Camera-type eye (tissue), 1 donor: ENCODE measurements around the gene AUP1. TPM values are rescaled to one million over a fixed set of nuclear protein-coding genes. Genes with fewer than 3 reads are reported as not detected.

Experiments used
- total RNA-seq: library from RNA; depleted of rRNA; stranded (reverse); fragments of >200 nt; gene quantifications from one replicate; pipeline ENCODE4 v1.2.3, GENCODE V29; 2014

AUP1 gene
- total RNA-seq: 75.9 TPM

GRCh38 chr2:74529357-74530238 lies at the start of gene AUP1, which contains the start of gene HTRA2:
AUP1 (minus strand) TSS chr2:74529706; CDS start chr2:74529629, 77 bp downstream.
HTRA2 (plus strand) TSS chr2:74529933; CDS start chr2:74530007, 74 bp downstream.

GRCh38 chr2:74553892-74554819 lies 24.6 kb upstream of the AUP1 start, which contains the start of the genes DOK1 and LOXL3:
DOK1 (plus strand) TSS chr2:74554720; CDS start chr2:74554755, 35 bp downstream.
LOXL3 (minus strand) TSS chr2:74553942; CDS start chr2:74552634, 1,308 bp downstream.

GRCh38 chr2:74525717-74526648 lies 3.5 kb downstream of the AUP1 start, which contains the start of gene DQX1:
DQX1 (minus strand) TSS chr2:74526231; CDS start chr2:74525729, 502 bp downstream.

GRCh38 chr2:74514368-74515270 lies 14.9 kb downstream of the AUP1 start, which contains the start of gene TLX2:
TLX2 (plus strand) TSS chr2:74514450; CDS start chr2:74514807, 357 bp downstream.

GRCh38 chr2:74507145-74507925 lies 22.2 kb downstream of the AUP1 start, which contains the start of gene PCGF1:
PCGF1 (minus strand) TSS chr2:74507695; CDS start chr2:74507668, 27 bp downstream.

GRCh38 chr2:74499267-74499939 lies 30.1 kb downstream of the AUP1 start, which contains the start of gene LBX2:
LBX2 (minus strand) TSS chr2:74499603; CDS start chr2:74499537, 66 bp downstream.

GRCh38 chr2:74482801-74483674 lies 46.5 kb downstream of the AUP1 start, which contains the start of the genes CCDC142 and TTC31:
CCDC142 (minus strand) TSS chr2:74482998; CDS start chr2:74482837, 161 bp downstream.
TTC31 (plus strand) TSS chr2:74483081; CDS start chr2:74483096, 15 bp downstream.

Other genes starting within 250 kb of the AUP1 start
- gene SLC4A5, start 186.3 kb downstream of the AUP1 start, total RNA-seq: 36.3 TPM
- gene DCTN1, start 149.4 kb downstream of the AUP1 start, total RNA-seq: 129 TPM
- 3.1 TPM for gene C2orf81, start 108.1 kb downstream of the AUP1 start, total RNA-seq
- gene WDR54, start 108.0 kb downstream of the AUP1 start, total RNA-seq: 36.8 TPM
- gene RTKN, start 87.8 kb downstream of the AUP1 start, total RNA-seq: 28.9 TPM
- gene INO80B, start 74.6 kb downstream of the AUP1 start, total RNA-seq: 83.5 TPM
- gene WBP1, start 71.3 kb downstream of the AUP1 start, total RNA-seq: 55.6 TPM
- 42.8 TPM for gene MOGS, start 64.3 kb downstream of the AUP1 start, total RNA-seq
- 17.5 TPM for gene MRPL53, start 57.0 kb downstream of the AUP1 start, total RNA-seq
- gene CCDC142, start 46.7 kb downstream of the AUP1 start, total RNA-seq: 36.7 TPM
- gene TTC31, start 46.6 kb downstream of the AUP1 start, total RNA-seq: 26.7 TPM
- not detected for gene LBX2, start 30.1 kb downstream of the AUP1 start, total RNA-seq
- gene PCGF1, start 22.0 kb downstream of the AUP1 start, total RNA-seq: 13.6 TPM
- gene TLX2, start 15.3 kb downstream of the AUP1 start, total RNA-seq: 0.93 TPM
- 0.55 TPM for gene DQX1, start 3.5 kb downstream of the AUP1 start, total RNA-seq
- 30.6 TPM for gene HTRA2, start 227 bp upstream of the AUP1 start, total RNA-seq
- gene LOXL3, start 24.2 kb upstream of the AUP1 start, total RNA-seq: 22.8 TPM
- 10.0 TPM for gene DOK1, start 25.0 kb upstream of the AUP1 start, total RNA-seq
- 0.44 TPM for gene M1AP, start 118.6 kb upstream of the AUP1 start, total RNA-seq
- 10.3 TPM for gene SEMA4F, start 124.5 kb upstream of the AUP1 start, total RNA-seq